ENCODE results near the gene NUDCD3.

The NUDCD3 gene

DNA sequence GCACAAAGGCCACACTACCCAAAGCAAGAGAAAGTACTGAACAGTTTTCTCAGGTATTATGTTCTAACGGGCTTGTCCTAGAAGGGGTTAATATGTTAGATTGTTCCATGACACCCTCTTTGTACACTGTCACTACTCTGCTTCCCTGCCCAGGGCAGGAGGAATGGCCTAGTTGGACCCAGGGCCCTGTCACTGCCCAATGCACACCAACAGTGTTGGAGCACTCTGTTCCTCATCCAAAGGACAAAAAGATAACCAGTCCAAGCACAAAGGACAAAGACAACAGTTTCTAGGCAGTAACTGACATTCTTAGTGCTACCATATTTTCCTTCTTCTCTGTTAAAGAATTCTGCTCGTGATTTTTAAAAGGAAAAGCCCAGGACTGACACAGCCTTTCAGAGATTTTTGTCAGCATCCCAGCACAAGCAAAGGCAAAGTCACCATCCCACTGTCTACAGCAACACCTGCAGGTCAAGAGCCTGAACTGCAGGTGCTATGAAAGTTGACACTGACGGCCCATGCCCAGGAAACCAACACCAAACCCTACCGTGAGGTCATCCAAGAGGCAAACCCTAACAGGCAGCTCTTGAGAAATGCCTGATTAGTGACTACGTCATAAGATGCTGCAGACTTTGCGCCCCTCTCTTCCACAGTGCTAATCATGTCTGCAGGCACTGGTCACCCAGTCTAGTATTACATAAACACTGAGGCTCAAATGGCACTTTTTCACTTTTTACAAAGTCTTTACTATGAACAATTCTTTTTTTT, 13.2 kb downstream of the NUDCD3 start:
- DNase-seq: peak; percentile 94

DNA sequence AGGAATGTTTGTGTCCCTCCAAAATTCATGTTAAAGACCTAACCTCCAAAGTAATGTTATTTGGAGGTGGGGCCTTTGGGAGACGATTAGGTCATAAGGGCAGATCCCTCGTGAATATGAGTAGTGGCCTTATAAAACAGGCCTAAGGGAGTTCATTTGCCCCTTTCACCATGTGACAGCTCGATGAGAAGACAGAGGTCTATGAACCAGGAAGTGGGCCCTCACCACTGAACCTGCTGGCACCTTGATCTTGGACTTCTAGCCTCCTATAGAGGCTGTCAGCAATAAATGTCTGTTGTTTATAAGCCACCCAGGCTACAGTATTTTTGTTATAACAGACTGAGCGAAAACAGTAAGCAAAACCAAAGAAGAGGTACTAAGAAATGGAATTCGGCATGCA, 14.1 kb downstream of the NUDCD3 start:
- no peak for DNase-seq

DNA sequence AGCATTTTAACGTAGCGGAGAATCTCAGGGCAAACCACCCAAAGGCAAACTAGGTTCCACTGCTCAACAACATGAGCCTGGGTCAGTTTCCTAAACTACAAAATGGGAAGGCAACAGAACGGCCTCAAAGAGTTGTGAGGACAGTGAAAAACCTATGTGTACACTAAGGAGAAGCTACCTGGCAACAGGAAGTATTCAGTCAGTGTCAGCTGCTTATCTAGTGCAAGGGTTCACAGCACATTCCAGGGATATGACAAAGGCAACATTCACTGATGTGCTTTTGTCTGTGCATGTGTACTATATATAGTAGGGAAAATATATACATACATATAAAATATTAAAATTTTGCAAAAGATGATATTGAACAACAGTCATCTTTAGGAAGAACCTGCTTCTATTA, 17.2 kb downstream of the NUDCD3 start:
- peak; percentile 87 for DNase-seq

DNA sequence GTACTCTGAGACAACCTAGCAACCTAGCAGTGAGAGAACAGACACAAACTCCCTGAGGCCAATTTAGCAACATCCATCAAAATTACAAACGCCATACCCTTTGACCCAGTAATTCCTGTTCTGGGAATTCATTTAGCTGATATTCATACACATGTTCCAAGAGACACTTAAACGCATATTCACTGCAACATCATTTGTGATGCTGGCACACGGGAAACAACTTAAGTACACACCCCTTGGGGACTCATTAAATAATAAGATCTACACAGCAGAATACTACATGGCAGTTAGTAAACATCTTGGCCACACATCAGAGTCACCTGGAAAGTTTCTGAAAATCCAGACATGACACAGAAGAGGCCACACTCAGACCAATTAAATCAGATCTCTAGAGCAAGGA, 17.6 kb downstream of the NUDCD3 start:
- DNase-seq: peak; percentile 28

DNA sequence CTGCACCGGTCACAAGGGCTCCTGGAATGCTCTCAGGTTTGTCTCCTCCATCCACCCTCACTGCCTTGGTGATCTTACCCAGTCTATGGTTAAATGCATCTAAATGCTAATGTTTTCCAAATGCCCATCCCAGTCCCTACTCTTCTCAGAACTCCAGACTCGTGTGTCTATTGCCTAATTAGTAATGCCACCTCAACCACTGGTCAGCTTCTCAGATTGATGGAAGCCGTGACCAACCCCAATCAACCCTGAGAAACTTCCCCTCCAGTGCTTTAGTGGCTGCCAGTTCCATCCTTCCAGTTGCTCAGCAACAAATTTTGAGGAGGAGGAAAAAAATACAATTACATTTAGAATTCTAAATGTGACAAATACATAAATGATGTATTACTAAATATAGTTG, 18.6 kb downstream of the NUDCD3 start:
- DNase-seq: peak; percentile 81

DNA sequence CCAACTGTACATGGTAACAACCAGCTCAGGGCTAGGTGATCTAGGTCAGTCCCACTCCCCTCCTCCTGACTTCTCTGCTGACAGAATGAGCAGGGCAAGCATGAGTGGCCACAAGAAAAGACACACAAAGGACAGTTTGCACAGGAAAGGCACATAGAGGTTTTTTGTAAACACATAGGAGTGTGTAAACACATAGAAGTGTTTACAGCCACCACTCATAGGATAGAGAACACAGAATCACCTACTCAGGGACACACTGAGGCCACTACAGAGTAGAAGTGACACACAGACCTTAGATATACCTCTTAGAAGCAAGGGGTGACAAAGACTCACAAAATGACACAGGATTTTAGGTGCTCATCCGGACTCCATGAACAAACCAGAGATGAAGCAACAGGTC, 19.0 kb downstream of the NUDCD3 start:
- DNase-seq: peak; percentile 95

DNA sequence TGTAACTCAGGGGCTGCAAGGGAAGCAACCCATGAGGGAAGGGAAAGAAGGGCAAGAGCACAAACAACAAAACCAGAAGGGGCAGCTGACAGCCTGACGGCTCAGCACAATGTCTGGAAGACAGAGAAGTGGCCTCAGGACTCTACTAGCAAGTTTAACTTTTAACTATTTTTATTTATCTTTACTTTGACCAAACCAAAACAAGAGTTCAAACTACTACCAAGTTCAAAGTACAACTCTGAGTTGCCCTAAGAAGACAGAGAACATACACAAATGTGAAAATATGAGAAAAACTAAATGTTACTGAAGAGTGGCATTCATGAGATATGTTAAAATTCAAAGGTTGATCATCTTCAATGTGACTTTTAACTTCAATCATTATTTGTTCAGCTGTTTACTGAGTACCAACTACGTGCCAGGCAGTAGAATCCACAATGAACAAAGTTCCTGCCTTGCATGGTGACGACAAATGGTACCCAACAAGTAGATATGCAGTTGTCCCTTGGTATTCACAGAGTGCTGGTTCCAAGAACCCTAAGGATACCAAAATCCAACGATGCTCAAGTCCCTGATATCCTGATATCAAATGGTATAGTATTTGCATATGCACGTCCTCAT, 19.7 kb downstream of the NUDCD3 start:
- DNase-seq: peak; percentile 40

DNA sequence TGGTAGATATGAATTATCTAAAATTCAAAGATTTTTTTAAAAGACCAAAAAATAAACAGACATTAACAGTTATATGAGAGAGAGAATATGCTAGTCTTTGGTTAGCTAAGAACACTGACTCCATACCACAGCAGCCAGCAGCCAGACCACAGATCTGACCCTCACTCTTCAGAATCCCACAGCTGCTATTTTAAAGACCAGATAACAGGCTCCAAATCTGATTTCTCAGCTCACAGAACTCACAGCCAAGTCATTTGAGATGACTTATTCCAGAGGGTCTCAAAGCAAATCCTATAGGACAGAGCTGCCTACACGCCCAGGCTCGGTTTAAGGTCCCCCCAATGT, 20.4 kb downstream of the NUDCD3 start:
- no peak for DNase-seq

DNA sequence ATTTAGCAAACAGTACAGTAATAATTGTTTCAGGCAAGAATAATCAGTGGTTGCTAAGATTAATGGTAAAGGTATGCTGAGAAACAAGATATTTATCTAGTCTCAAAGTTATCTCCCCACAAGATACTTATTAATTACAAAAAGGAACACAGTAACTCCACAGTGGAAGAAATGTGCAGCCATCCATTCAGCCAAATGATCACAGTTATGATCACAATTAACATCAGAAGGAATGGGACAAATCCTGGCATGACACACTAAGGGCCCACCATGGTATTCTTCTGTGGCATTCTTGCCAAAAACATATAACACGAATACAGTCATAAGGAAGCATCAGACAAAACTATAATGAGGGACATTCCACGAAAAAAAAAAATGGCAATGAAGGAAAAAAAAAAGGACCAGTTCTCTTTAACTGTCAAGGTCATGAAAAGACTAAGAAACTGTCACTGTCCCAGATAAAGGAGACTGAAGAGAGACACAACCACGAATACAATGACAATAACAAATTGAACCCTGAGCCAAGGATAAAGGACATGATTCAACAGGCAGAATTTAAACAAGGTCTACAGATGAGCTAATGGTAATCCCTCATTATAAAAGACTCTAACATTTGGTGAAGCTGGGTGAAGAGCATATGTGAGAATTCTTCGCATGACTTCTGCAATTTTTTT, 20.9 kb downstream of the NUDCD3 start:
- DNase-seq: no peak

DNA sequence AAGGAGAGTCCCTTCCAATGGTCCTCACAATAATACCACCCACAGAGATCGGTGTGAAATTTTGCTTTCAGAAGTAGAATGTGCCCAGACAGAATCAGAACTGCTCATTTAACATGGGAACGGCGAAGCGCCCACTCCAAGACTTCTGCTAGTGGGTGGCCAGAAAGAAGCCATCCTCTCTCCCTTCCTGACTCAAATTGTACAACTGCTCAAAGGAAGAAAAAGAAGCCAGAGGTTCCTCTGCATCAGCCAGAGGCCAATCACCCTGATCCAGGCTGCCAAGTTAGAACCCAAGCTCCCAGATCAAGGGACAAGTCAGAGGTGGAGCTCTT, 23.3 kb downstream of the NUDCD3 start:
- DNase-seq: no peak

DNA sequence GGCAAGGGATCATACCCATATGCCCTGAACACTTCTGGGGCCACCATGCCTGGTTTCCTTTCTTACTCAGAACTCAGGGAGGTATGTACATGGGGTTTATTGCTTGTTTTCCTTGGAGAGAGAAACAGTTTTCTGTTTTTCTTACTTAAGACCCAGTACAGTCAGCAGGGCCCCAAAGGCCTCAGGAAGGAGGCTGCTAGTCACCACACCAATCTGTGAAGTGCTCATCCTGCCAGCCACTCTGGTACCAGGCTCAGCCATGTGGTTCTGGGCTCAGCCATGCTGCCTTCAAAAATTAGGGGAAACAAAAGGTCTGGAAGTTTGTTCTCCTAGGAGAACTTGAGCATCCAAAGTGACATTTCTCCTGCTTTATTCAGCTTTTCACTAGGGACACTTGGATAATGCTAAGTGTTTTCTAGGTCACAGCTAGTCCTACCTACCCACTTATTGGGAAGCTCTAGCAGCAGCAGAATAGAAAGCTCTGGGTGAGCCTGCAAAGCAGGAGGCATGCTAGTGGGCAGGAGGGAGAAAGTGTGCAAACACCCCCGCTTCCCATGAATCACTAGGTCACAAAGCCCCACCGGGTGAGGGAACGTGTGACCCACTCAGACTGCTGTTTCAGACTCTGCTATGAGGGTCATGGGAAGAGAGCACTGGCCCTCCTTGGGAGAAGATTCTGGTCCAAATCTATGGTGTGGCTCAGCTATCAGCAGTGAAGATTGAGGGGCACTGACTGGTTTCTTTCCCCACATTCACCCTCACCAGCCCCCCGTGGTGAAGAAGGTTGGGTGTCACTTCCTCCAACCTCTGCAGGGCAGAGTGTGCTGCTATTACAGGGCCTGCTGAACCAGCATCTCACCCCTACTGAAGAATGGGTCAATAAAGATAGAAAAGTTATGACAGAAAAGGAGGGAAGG, 23.9 kb downstream of the NUDCD3 start:
- no peak for DNase-seq

DNA sequence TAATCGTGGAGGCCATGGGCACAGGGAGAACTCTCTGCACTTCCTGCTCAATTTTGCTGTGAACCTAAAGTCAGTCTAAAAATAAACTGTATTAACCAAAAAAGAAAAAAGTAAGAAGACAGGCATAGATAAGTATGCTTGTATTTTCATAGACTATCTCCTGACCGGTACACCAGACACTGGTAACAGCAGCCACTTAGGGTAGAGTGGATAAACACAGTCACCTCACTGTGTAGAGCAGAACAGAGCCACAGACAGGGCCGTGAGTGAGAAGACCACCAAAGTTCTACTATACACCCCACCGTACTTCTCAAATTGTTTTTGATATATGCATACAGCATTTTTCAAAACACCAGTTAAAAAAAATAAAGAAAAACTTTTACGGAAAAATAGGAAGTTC, 25.0 kb downstream of the NUDCD3 start:
- DNase-seq: no peak

DNA sequence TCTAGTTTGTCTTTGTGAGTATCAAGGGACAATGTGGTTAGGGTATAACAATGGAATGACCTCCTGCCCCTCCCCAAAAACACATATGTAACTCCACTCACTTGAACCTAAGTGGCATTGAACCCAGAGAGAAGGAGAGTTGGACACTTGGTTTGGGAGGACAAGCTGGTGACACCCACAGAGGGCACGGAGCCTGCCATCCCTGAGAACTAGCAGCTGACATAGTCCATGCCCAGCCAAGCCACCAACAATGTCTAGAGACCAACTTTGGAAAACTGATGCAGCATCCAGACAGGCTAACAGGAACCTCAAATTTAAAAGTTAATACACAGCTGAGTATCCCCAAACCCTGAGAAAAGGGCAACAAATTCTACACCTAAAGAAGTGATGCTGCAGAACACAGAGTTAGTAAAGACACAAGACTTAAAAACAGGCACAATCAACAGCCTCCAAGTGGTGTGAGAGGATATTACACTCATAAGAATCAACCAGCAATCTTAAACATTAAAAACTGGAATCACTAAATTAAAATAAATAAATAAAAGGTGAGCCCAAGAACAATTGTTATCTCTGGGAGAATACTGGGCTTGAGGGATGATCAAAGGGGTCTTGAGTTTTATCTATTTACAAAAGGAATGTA, 27.2 kb downstream of the NUDCD3 start:
- DNase-seq: peak; percentile 18

DNA sequence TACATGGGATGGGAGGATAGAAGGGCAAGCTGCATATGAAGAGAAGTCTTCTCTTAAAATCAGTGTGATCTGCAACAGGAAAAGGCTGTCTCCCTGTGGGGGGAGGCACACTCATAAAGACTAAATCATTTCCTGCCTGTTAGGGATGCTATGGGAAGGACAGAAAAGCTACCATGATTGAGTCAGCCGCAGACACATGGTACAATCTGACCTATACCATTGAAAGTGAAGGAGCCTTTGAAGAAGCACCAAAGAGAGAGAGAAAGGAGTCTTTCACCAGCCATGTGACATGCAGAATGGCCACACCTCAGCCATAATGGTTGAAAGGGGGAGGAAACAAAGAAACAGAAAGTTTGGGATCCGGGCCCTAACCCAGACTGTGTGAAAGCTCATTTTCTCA, 29.1 kb downstream of the NUDCD3 start:
- DNase-seq: no peak

DNA sequence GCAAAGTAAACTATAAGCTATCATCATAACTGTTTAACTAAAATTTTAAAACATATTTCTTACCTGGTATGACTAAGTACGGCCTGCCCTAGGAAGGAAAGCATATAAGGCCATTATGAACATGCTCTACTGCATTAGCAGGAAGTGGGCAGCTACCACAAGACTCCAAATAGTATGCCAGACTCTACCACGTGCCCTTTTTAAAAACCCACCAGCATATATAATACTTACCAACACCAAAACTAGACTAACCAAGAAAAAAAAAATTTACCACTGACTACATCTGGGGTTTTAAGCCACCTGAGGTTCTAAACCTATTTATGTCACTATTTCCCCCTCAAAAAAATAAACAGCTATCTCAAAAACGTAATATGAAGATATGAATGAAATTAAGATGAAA, 30.1 kb downstream of the NUDCD3 start:
- DNase-seq: no peak

DNA sequence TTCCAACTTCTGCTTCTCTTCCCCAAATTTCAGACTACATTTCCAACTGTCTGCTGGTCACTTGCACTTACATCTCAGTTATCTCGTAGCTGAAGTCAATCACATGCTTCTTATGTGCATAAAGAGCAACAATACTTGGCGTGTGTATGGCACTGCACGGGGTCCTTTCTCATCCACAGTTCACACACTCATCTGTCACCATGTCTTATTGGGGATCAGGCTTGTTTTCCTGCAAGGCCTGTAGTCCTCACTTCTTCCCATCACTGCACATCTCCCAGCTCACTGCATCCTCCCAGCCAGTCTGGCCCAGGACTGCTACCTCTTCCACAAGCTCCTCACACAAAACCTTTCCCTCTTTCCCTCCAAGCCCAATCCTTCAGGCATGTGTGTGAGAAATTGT, 35.3 kb downstream of the NUDCD3 start:
- no peak for DNase-seq

DNA sequence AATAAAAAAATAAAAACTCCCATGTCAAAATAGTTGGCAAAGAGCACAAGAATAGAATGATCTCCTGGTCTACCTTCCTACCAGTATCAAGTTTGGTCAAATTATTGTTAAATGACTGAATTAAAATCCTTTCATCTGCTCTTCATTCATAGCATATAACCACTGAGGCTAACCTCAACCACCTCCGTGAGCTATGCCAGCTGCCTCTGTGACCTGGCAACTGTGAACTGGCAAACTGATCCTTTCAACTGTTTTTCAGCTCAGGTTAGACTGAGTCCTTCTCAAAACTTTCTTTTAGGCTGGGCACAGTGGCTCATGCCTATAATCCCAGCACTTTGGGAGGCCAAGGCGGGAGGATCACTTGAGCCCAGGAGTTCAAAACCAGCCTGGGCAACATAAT, 36.1 kb downstream of the NUDCD3 start:
- DNase-seq: no peak

DNA sequence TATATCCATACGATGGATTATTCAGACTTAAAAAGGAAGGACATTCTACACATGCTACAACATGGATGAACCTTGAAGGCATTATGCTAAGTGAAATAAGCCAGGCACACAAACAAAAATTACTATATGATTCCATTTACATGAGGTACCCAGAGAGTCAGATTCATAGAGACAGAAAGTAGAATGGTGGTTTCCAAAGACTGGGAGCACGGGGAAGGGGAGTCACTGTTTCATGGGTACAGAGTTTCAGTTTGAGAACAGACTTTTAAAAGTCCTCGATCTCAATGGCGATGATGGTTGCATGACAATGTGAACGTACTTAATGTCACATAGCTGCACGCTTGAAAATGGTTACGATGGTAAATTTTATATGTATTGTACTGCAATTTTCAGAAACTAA, 39.3 kb downstream of the NUDCD3 start:
- DNase-seq: no peak

DNA sequence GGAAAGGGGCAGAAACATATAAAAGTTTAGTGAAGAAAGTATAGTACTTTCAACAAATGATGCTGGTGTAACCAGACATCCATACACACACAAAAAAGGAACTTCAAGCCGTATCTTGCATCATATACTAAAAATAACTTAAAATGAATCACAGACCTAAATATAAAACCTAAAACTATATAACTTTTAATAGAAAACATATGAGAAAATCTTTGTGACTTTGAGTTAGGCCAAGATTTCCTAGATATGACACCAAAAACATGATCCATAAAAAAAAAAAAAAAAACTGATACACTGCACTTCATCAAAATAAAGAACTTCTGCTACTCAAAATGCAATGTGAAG, 40.9 kb downstream of the NUDCD3 start:
- no peak for DNase-seq

DNA sequence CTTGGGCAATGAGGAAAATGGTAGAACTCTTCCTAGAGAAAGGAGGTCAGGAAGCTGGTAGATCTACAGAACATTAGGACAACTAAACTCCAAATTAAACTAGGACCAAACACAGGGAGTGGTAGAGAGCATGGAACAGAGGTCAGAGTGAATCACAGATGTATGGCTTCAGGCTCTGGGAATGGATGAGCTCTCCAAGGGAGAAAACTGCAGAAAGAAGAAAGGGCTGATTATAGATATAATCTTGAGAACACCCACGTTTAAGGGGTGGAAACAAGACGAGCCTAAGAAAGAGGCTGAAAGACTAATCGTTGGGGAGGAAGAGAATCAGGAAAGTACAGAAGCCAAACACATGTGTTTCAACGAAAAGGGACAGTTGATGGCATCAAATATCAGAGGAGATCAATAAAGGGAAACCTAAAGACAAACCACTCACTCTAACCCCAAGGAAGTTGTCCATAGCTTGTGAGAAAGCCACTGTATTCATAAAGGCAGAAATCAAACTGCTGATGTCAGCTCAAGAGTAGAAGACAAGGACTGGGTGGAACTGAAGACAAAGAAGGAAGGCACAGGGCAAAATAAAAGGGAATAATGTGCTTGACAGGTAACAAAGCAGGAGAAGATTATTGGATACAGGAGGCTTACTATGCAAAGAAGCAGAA, 41.4 kb downstream of the NUDCD3 start:
- no peak for DNase-seq

DNA sequence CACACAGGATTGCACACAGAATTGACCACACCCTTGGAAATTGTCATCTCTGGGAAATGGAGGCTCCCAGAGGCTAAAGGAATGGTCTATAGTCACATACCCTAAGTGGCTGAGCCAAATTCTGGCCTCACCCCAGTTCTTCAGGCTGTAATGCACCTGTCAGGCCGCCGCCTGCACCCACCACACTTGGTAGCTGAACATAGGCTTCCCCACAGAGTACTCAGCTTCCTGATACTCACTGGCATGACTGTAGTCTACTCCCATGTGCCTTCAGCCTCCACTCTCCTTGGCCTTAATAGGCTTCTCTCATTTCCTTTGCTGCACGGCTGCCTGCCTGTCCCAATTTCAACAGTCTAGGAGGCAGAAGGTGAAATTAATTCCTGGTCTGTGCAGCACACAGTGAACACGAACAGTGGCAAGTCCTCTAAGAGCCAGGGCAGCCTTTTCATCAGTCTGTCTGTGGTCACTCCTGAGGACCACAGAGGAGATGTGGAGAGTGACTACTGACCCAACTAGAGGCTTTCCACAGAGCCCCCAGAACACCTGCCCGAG, 42.5 kb downstream of the NUDCD3 start:
- DNase-seq: no peak

DNA sequence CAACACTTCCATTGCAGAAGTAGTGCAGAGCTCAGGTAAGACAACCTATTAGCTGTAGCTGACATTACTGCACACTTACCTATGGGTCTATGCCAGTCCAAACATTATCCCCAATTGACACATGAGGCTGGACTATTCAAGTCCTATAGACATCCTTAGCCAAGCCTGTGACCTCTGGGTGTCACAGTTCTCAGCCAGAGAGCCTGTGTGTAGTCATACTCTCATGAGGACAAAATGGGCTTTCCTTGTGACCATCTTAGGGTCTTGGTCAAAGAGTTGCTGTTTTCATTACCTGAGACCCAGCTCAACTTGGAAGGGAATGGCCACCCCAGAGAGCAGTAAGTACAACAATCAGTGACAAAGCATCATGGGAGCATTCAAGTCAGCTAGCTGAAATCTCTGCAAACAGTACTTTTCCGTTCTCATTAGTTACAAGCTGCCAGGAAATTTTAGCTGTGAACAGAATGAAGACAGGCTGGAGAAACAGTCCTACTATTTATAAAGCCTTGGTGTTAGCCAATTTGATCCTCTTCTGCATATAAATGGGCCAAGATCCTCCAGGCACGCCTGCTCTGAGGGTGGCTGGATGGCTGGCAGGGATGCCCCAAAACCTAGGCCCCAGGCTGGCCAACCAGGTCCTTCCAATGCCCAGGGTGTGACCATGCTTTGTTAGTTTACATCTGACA, 44.3 kb downstream of the NUDCD3 start:
- DNase-seq: no peak

All from DMS53 (cell line).